SK-N-MC (cell line): ENCODE results near the gene TBL2.
"Not testable (repeated sequence)": the region's sequence is repeated elsewhere in the genome, so short reads cannot be mapped to it uniquely, and the experiment has no call there.

ENCODE experiments used
- EZH2 ChIP-seq: fragments of 200-600 bp; sonication (generic); IDR thresholded peaks from one replicate; pipeline ENCODE4 v1.6.1; 2017; ENCODE audit warnings: antibody characterized with exemption
- POLR2AphosphoS5 ChIP-seq: IDR thresholded peaks from 2 replicates; pipeline ENCODE4 v1.6.1; 2012; ENCODE audit warnings: mild to moderate bottlenecking, low read depth, low read length, borderline replicate concordance

DNA sequence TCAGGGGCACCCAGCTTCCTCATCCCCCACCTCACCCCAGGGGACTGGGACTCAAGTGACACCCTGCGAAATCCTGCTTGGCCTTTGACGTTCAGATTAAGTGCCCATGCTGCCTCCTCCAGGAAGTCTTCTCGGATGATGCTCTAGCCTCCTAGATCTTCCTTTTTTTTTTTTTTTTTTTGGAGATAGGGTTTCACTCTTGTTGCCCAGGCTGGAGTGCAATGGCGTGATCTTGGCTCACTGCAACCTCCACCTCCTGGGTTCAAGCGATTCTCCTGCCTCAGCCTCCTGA lies 29.3 kb upstream of the TBL2 start:
- TF ChIP-seq EZH2, POLR2AphosphoS5: not testable (repeated sequence)
